Neural progenitor cell (in vitro differentiated cells): ENCODE results near the gene HK1.

ENCODE experiments used
- EZH2 ChIP-seq: fragments of 200-600 bp; sonication (generic); IDR thresholded peaks from 2 replicates; pipeline ENCODE4 v1.6.1; 2017; ENCODE audit warnings: antibody characterized with exemption, mild to moderate bottlenecking, moderate library complexity
- EZH2phosphoT487 ChIP-seq: fragments of 200-600 bp; sonication (generic); IDR thresholded peaks from 2 replicates; pipeline ENCODE4 v1.6.1; 2017; ENCODE audit warnings: antibody characterized with exemption
- TF ChIP-seq, protein P1 (sequence below): fragments of 200-600 bp; sonication (generic); IDR thresholded peaks from 2 replicates; pipeline ENCODE4 v1.5.1; 2017; ENCODE audit warnings: antibody characterized with exemption, mild to moderate bottlenecking

DNA sequence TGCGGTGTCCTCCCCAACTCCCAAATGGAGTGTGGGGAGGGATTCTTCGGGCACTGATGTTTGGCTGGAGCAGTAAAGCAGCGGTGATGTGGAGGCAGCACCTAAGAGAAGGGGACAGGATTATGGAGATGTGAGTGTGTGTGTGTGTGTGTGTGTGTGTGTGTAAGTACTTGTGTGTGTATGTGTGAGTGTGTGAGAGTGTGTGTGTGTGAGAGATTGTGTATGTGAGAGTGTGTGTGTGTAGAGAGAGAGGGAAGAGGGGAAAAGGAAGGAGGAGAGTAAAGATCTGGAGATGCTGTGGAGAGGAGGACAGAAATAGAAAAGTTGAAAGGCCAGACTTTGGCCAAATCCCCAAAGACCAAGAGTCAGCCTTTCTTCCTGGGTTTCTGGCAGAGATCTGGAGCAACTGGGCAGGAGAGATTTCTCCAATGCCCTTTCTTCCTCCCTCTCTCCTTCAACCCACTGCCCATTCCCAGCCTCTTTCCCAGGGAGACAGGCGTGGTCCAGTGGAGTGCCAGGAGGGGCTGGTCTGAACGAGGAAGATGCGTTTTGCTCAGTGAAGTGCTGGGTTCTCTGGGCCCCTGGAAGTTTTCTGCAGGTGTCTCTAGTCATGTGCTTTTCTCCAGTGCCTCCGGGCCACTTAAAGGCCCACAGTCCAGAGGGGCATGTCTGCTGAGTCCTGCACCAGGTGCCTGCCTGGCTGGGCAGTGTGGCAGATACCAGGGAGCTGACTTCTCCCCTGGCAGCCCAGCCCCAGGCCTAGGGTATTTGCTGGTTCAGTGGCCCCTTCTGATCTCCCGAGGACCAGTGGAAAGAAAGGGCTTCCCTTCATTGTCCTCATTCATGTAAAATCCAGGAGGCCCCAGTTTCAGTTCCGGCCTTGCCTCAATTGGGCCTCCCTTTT, 60.5 kb downstream of the HK1 start:
- TF ChIP-seq, protein P1, sequence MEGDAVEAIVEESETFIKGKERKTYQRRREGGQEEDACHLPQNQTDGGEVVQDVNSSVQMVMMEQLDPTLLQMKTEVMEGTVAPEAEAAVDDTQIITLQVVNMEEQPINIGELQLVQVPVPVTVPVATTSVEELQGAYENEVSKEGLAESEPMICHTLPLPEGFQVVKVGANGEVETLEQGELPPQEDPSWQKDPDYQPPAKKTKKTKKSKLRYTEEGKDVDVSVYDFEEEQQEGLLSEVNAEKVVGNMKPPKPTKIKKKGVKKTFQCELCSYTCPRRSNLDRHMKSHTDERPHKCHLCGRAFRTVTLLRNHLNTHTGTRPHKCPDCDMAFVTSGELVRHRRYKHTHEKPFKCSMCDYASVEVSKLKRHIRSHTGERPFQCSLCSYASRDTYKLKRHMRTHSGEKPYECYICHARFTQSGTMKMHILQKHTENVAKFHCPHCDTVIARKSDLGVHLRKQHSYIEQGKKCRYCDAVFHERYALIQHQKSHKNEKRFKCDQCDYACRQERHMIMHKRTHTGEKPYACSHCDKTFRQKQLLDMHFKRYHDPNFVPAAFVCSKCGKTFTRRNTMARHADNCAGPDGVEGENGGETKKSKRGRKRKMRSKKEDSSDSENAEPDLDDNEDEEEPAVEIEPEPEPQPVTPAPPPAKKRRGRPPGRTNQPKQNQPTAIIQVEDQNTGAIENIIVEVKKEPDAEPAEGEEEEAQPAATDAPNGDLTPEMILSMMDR, result no peak
- TF ChIP-seq EZH2phosphoT487 (no peak), EZH2 (no peak)
